Urothelium cell line (cell line): Measurements from ENCODE around the gene TOMM20.
A peak's percentile ranks its signal among the peaks of the same experiment; 100 is the strongest.
"Not testable (repeated sequence)": the region's sequence is repeated elsewhere in the genome, so short reads cannot be mapped to it uniquely, and the experiment has no call there.

Experiments used
- DNase-seq: peaks from one replicate; pipeline ENCODE4 v3.0.0; 2011; ENCODE audit warnings: low spot score, mixed read lengths
- FAIRE-seq: peaks from 2 replicates; lab custom pipeline; 2011; peaks lifted over from hg19 to GRCh38; lab: Jason Lieb, UNC

TOMM20 gene

GRCh38 chr1:235128456-235129328 is at the start of gene TOMM20:
TOMM20 (minus strand) TSS chr1:235128837; CDS start chr1:235128715, 122 bp downstream.
- DNase-seq (peak; percentile 98), FAIRE-seq (no peak)

GRCh38 chr1:235176486-235176885 is 47.8 kb upstream of the TOMM20 start:
- DNase-seq: no peak
- no peak for FAIRE-seq

GRCh38 chr1:235169986-235170385 is 41.3 kb upstream of the TOMM20 start:
- no peak for FAIRE-seq
- DNase-seq: no peak

GRCh38 chr1:235168375-235168774 is 39.7 kb upstream of the TOMM20 start:
- FAIRE-seq (no peak), DNase-seq (no peak)

GRCh38 chr1:235161685-235162327 is 33.2 kb upstream of the TOMM20 start:
- no peak for FAIRE-seq

GRCh38 chr1:235160957-235161684 is 32.5 kb upstream of the TOMM20 start, which contains the start of gene RBM34:
RBM34 (minus strand) TSS chr1:235161250; CDS start chr1:235161226, 24 bp downstream.
- FAIRE-seq (no peak), DNase-seq (peak; percentile 96)

More at GRCh38 chr1:235161685-235162327, 33.2 kb upstream of the TOMM20 start:
- DNase-seq: peak; percentile 5

GRCh38 chr1:235160383-235160956 is 31.8 kb upstream of the TOMM20 start:
- FAIRE-seq (no peak), DNase-seq (no peak)

- DNase-seq, FAIRE-seq: not testable (repeated sequence)
Measured at GRCh38 chr1:235159930-235160329, 31.3 kb upstream of the TOMM20 start.

GRCh38 chr1:235159284-235159683 is 30.6 kb upstream of the TOMM20 start:
- not testable (repeated sequence) for DNase-seq, FAIRE-seq

- DNase-seq (no peak), FAIRE-seq (no peak)
Measured at GRCh38 chr1:235158680-235159079, 30.0 kb upstream of the TOMM20 start.

- no peak for FAIRE-seq
- no peak for DNase-seq
Measured at GRCh38 chr1:235157150-235157549, 28.5 kb upstream of the TOMM20 start.

GRCh38 chr1:235156740-235157139 is 28.1 kb upstream of the TOMM20 start:
- FAIRE-seq (no peak), DNase-seq (no peak)

GRCh38 chr1:235156265-235156664 is 27.6 kb upstream of the TOMM20 start:
- DNase-seq: no peak
- no peak for FAIRE-seq

- DNase-seq (no peak), FAIRE-seq (no peak)
Measured at GRCh38 chr1:235152235-235152634, 23.6 kb upstream of the TOMM20 start.

GRCh38 chr1:235151033-235151432 is 22.4 kb upstream of the TOMM20 start:
- no peak for DNase-seq
- FAIRE-seq: no peak

- DNase-seq: no peak
- no peak for FAIRE-seq
Measured at GRCh38 chr1:235149824-235150223, 21.2 kb upstream of the TOMM20 start.

- DNase-seq (no peak), FAIRE-seq (no peak)
Measured at GRCh38 chr1:235147269-235147668, 18.6 kb upstream of the TOMM20 start.

GRCh38 chr1:235145639-235146038 is 17.0 kb upstream of the TOMM20 start:
- FAIRE-seq (no peak), DNase-seq (no peak)

- DNase-seq (no peak), FAIRE-seq (no peak)
Measured at GRCh38 chr1:235142991-235143390, 14.4 kb upstream of the TOMM20 start.

- DNase-seq: no peak
- no peak for FAIRE-seq
Measured at GRCh38 chr1:235139315-235139714, 10.7 kb upstream of the TOMM20 start.

GRCh38 chr1:235138821-235139220 is 10.2 kb upstream of the TOMM20 start:
- no peak for DNase-seq
- FAIRE-seq: no peak
